ENCODE measurements around the gene ADCY5.

GRCh38 chr3:123478314-123478713 lies 29.4 kb upstream of the ADCY5 start:
- TF ChIP-seq POLR2A (IDR thresholded peaks at IDR 0.05; ENCODE audit: low read length) (no peak), CTCF (IDR thresholded peaks at IDR 0.05) (no peak), ZC3H11A (IDR thresholded peaks at IDR 0.05) (no peak), MAZ (IDR thresholded peaks at IDR 0.05; ENCODE audit: borderline replicate concordance, low read depth, low read length) (no peak)

All from A549 (cell line).